ENCODE results near the gene GGCX.

The GGCX gene

DNA sequence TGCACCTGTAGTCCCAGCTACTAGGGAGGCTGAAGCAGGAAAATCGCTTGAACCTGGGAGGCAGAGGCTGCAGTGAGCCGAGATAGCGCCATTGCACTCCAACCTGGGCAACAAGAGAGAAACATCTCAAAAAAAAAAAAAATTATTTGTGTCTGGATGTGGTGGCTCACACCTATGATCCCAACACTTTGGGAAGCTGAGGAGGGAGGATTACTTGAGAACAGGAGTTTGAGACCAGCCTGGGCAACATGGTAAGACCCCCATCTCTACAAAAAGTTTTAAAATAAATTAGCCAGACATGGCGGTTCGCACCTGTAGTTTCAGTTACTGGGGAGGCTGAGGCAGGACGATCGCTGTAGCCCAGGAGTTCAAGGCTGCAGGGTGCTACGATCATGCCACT, 14.4 kb upstream of the GGCX start:
- H3F3A ChIP-seq (ENCODE audit: insufficient read depth) = no peaks in the 10 kb centered on the region; the same call in 1 of the 2 replicates
- H2AFZ ChIP-seq (ENCODE audit: low read depth, low read length, severe bottlenecking) = no peak overlapping the region
- H4K20me1 ChIP-seq (ENCODE audit: low read depth, low read length) = no peaks in the 10 kb centered on the region
- peaks cover 18% of the 10 kb centered on the region for H3K79me2 ChIP-seq (ENCODE audit: insufficient read depth, low read length)
- H3K4me3 ChIP-seq (ENCODE audit: insufficient read depth, low read length, poor library complexity, severe bottlenecking) = no peak overlapping the region
- H3K27me3 ChIP-seq (ENCODE audit: low read length) = no peaks in the 10 kb centered on the region
- H3K27ac ChIP-seq (ENCODE audit: low read depth, low read length) = no peak overlapping the region
- no peak for TF ChIP-seq EZH2phosphoT487 (conservative IDR thresholded peaks at IDR 0.05; ENCODE audit: low read length)
- no peak for TF ChIP-seq CTCF (IDR thresholded peaks at IDR 0.05; ENCODE audit: insufficient read depth, low read length, poor library complexity, severe bottlenecking)
- H3K9me3 ChIP-seq (ENCODE audit: insufficient read depth, low read length) = no peaks in the 10 kb centered on the region
- H3K4me2 ChIP-seq (ENCODE audit: low read depth, low read length, poor library complexity, severe bottlenecking) = no peak overlapping the region
- H3K36me3 ChIP-seq (ENCODE audit: low read length) = no peaks in the 10 kb centered on the region
- no peak overlapping the region for H3K9ac ChIP-seq (ENCODE audit: low read length)
- no peaks in the 10 kb centered on the region for H3K9me2 ChIP-seq (replicated peaks; ENCODE audit: insufficient read depth, low read length)

DNA sequence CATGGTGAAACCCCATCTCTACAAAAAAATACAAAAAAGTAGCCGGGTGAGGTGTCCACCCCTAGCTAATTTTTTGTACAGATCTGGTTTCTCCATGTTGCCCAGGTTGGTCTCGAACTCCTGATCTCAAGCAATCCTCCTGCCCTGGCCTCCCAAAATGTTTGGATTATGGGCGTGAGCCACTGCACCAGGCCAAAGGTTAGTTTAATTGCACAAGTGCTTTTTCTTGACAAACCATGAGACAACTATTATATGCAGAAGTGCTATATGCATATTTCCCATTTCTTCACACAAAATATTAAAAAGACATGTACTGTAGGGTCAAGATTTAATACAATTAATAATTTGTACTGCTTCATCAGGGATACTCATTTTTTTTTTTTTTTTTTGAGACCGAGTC, 5.0 kb upstream of the GGCX start:
- Histone ChIP-seq H3K9ac (ENCODE audit: low read length) (no peak overlapping the region), H3K27ac (ENCODE audit: low read depth, low read length) (no peak overlapping the region), H3K9me3 (ENCODE audit: insufficient read depth, low read length) (no peaks in the 10 kb centered on the region), H4K20me1 (ENCODE audit: low read depth, low read length) (no peaks in the 10 kb centered on the region), H3K4me2 (ENCODE audit: low read depth, low read length, poor library complexity, severe bottlenecking) (no peak overlapping the region), H3K9me2 (replicated peaks; ENCODE audit: insufficient read depth, low read length) (no peaks in the 10 kb centered on the region), H3F3A (ENCODE audit: insufficient read depth) (0 out of 2 replicates have a peak, but pooled peaks cover 5% of the 10 kb centered on the region), H3K27me3 (ENCODE audit: low read length) (no peaks in the 10 kb centered on the region), H3K79me2 (ENCODE audit: insufficient read depth, low read length) (no peaks in the 10 kb centered on the region), H3K36me3 (ENCODE audit: low read length) (no peaks in the 10 kb centered on the region), H2AFZ (ENCODE audit: low read depth, low read length, severe bottlenecking) (no peak overlapping the region), H3K4me3 (ENCODE audit: insufficient read depth, low read length, poor library complexity, severe bottlenecking) (no peak overlapping the region)
- TF ChIP-seq CTCF (IDR thresholded peaks at IDR 0.05; ENCODE audit: insufficient read depth, low read length, poor library complexity, severe bottlenecking) = no peak
- TF ChIP-seq EZH2phosphoT487 (conservative IDR thresholded peaks at IDR 0.05; ENCODE audit: low read length) = no peak

GRCh38 chr2:85564144-85564563, 2.9 kb upstream of the GGCX start:
- H3K27me3 ChIP-seq (ENCODE audit: low read length) = no peaks in the 10 kb centered on the region
- H3K9me3 ChIP-seq (ENCODE audit: insufficient read depth, low read length) = no peaks in the 10 kb centered on the region
- no peaks in the 10 kb centered on the region for H4K20me1 ChIP-seq (ENCODE audit: low read depth, low read length)
- H2AFZ ChIP-seq (ENCODE audit: low read depth, low read length, severe bottlenecking) = peak overlapping the region; percentile 43
- H3K36me3 ChIP-seq (ENCODE audit: low read length) = no peaks in the 10 kb centered on the region
- no peak overlapping the region for H3K9ac ChIP-seq (ENCODE audit: low read length)
- H3F3A ChIP-seq (ENCODE audit: insufficient read depth) = 0 out of 2 replicates have a peak, but pooled peaks cover 5% of the 10 kb centered on the region
- H3K27ac ChIP-seq (ENCODE audit: low read depth, low read length) = no peak overlapping the region
- no peak overlapping the region for H3K4me3 ChIP-seq (ENCODE audit: insufficient read depth, low read length, poor library complexity, severe bottlenecking)
- peak overlapping the region; percentile 4 for H3K4me2 ChIP-seq (ENCODE audit: low read depth, low read length, poor library complexity, severe bottlenecking)
- no peaks in the 10 kb centered on the region for H3K9me2 ChIP-seq (replicated peaks; ENCODE audit: insufficient read depth, low read length)
- H3K79me2 ChIP-seq (ENCODE audit: insufficient read depth, low read length) = peaks cover 16% of the 10 kb centered on the region
- no peak for TF ChIP-seq CTCF (IDR thresholded peaks at IDR 0.05; ENCODE audit: insufficient read depth, low read length, poor library complexity, severe bottlenecking)
- no peak for TF ChIP-seq EZH2phosphoT487 (conservative IDR thresholded peaks at IDR 0.05; ENCODE audit: low read length)

Data from SU-DHL-6 (cell line).